ENCODE data around the gene GREB1. TPM values are rescaled to one million over a fixed set of nuclear protein-coding genes. Genes with fewer than 3 reads are reported as not detected.

The GREB1 gene
- total RNA-seq, 1 experiment from 2014 or later, result 0.37 TPM

- Histone ChIP-seq H2AFZ (no peak overlapping the region), H3K4me3 (no peak overlapping the region), H3K4me2 (no peak overlapping the region), H3K27ac (no peak overlapping the region), H3K9me3 (ENCODE audit: insufficient read depth, low read depth) (no peaks in the 10 kb centered on the region), H3K27me3 (ENCODE audit: insufficient read depth, low read depth) (peaks cover 24% of the 10 kb centered on the region; the same call in 1 of the 2 replicates), H4K20me1 (ENCODE audit: insufficient read depth) (no peaks in the 10 kb centered on the region), H3K9me2 (ENCODE audit: insufficient read depth) (no peaks in the 10 kb centered on the region), H3K79me2 (ENCODE audit: low read depth) (no peaks in the 10 kb centered on the region), H3K4me1 (replicated peaks; ENCODE audit: insufficient read depth) (no peaks in the 10 kb centered on the region), H3K36me3 (ENCODE audit: low read depth) (no peaks in the 10 kb centered on the region), H3F3A (ENCODE audit: insufficient read depth, low read depth) (no peaks in the 10 kb centered on the region)
- POLR2A ChIA-PET (ENCODE audit: unreplicated experiment), result no interaction called here
- intact Hi-C loops (cut with micrococcal nuclease; ENCODE audit: unreplicated experiment), result no loop called here
- no peak for DNase-seq
- no TSS peak for BruUV-seq (replicated peaks)
- TF ChIP-seq, protein P1, sequence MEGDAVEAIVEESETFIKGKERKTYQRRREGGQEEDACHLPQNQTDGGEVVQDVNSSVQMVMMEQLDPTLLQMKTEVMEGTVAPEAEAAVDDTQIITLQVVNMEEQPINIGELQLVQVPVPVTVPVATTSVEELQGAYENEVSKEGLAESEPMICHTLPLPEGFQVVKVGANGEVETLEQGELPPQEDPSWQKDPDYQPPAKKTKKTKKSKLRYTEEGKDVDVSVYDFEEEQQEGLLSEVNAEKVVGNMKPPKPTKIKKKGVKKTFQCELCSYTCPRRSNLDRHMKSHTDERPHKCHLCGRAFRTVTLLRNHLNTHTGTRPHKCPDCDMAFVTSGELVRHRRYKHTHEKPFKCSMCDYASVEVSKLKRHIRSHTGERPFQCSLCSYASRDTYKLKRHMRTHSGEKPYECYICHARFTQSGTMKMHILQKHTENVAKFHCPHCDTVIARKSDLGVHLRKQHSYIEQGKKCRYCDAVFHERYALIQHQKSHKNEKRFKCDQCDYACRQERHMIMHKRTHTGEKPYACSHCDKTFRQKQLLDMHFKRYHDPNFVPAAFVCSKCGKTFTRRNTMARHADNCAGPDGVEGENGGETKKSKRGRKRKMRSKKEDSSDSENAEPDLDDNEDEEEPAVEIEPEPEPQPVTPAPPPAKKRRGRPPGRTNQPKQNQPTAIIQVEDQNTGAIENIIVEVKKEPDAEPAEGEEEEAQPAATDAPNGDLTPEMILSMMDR (conservative IDR thresholded peaks at IDR 0.05), result no peak
- CTCF ChIA-PET, result no interaction called here
These were observed 83.7 kb downstream of the GREB1 start for GRCh38 chr2:11617527-11617926.

DNA sequence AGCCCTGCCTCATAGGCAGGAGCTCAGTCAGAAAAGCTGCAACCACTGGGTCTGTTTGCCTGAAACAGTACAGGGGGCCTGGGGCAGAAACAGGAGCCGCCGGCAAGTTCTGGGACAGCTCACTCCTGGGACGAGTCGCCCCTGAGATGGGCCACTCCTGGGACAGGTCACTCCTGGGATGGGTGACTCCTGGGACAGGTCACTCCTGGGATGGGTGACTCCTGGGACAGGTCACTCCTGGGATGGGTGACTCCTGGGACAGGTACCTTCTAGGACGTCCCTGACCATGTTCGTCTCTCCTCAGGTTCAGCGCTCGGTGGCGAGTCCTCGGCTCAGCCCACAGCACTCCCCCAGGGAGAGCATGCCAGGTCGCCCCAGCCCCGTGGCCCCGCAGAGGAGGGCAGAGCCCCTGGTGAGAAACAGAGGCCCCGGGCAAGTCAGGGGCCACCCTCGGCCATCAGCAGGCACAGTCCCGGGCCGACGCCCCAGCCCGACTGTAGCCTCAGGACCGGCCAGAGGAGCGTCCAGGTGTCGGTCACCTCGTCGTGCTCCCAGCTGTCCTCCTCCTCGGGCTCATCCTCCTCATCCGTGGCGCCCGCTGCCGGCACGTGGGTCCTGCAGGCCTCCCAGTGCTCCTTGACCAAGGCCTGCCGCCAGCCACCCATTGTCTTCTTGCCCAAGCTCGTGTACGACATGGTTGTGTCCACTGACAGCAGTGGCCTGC, 84.3 kb downstream of the GREB1 start:
- H3K4me1 ChIP-seq (replicated peaks; ENCODE audit: insufficient read depth), result no peaks in the 10 kb centered on the region
- POLR2A ChIA-PET (ENCODE audit: unreplicated experiment), result no interaction called here
- no peaks in the 10 kb centered on the region for H3K9me3 ChIP-seq (ENCODE audit: insufficient read depth, low read depth)
- intact Hi-C loops (cut with micrococcal nuclease; ENCODE audit: unreplicated experiment), result no loop called here
- no peaks in the 10 kb centered on the region for H3K9me2 ChIP-seq (ENCODE audit: insufficient read depth)
- H3F3A ChIP-seq (ENCODE audit: insufficient read depth, low read depth), result no peaks in the 10 kb centered on the region
- H3K4me2 ChIP-seq, result no peak overlapping the region
- no peak overlapping the region for H3K4me3 ChIP-seq
- H3K27ac ChIP-seq, result no peak overlapping the region
- DNase-seq, result no peak
- H4K20me1 ChIP-seq (ENCODE audit: insufficient read depth), result no peaks in the 10 kb centered on the region
- H3K79me2 ChIP-seq (ENCODE audit: low read depth), result no peaks in the 10 kb centered on the region
- no peaks in the 10 kb centered on the region for H3K36me3 ChIP-seq (ENCODE audit: low read depth)
- CTCF ChIA-PET, result no interaction called here
- peaks cover 24% of the 10 kb centered on the region; the same call in 1 of the 2 replicates for H3K27me3 ChIP-seq (ENCODE audit: insufficient read depth, low read depth)
- TF ChIP-seq, protein P1 (conservative IDR thresholded peaks at IDR 0.05), result no peak
- no peak for TF ChIP-seq EZH2 (IDR thresholded peaks at IDR 0.05; ENCODE audit: low read depth)
- BruUV-seq (replicated peaks), result no TSS peak
- H2AFZ ChIP-seq, result no peak overlapping the region

DNA sequence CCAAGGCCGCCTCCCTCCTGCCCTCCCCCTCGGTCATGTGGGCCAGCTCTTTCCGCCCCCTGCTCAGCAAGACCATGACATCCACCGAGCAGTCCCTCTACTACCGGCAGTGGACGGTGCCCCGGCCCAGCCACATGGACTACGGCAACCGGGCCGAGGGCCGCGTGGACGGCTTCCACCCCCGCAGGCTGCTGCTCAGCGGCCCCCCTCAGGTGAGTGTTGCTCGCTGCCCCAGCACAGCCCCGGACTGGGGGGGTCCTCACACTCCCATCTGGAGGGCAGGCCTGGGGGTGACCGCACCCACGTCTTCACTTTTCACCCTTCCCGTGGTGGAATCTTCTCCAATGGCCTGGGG, 84.8 kb downstream of the GREB1 start:
- no peaks in the 10 kb centered on the region for H3K79me2 ChIP-seq (ENCODE audit: low read depth)
- H3F3A ChIP-seq (ENCODE audit: insufficient read depth, low read depth), result no peaks in the 10 kb centered on the region
- POLR2A ChIA-PET (ENCODE audit: unreplicated experiment), result no interaction called here
- CTCF ChIA-PET, result no interaction called here
- no peak overlapping the region for H2AFZ ChIP-seq
- H4K20me1 ChIP-seq (ENCODE audit: insufficient read depth), result no peaks in the 10 kb centered on the region
- no TSS peak for BruUV-seq (replicated peaks)
- no peak overlapping the region for H3K4me2 ChIP-seq
- no peaks in the 10 kb centered on the region for H3K36me3 ChIP-seq (ENCODE audit: low read depth)
- no peak overlapping the region for H3K4me3 ChIP-seq
- no peaks in the 10 kb centered on the region for H3K4me1 ChIP-seq (replicated peaks; ENCODE audit: insufficient read depth)
- H3K9me2 ChIP-seq (ENCODE audit: insufficient read depth), result no peaks in the 10 kb centered on the region
- H3K27ac ChIP-seq, result no peak overlapping the region
- intact Hi-C loops (cut with micrococcal nuclease; ENCODE audit: unreplicated experiment), result no loop called here
- no peak for TF ChIP-seq EZH2 (IDR thresholded peaks at IDR 0.05; ENCODE audit: low read depth)
- TF ChIP-seq, protein P1 (conservative IDR thresholded peaks at IDR 0.05), result no peak
- no peak for DNase-seq
- peaks cover 24% of the 10 kb centered on the region; the same call in 1 of the 2 replicates for H3K27me3 ChIP-seq (ENCODE audit: insufficient read depth, low read depth)
- no peaks in the 10 kb centered on the region for H3K9me3 ChIP-seq (ENCODE audit: insufficient read depth, low read depth)
